Karpas-422 (cell line): Measurements from ENCODE around the gene ANXA4. TPM values are rescaled to one million over a fixed set of nuclear protein-coding genes. Genes with fewer than 3 reads are reported as not detected.

ENCODE experiments used
- DNase-seq: peaks from one replicate; pipeline ENCODE4 v3.0.0-alpha.2; 2015
- H2AFZ ChIP-seq: fragments of 200-600 bp; sonication (generic); 2 replicates; pipeline ENCODE4 v1.6.1; 2014; ENCODE audit warnings: antibody characterized with exemption, low read length, mixed read lengths
- H3K27ac ChIP-seq: fragments of 200-600 bp; sonication (generic); 2 replicates; pipeline ENCODE4 v1.5.1; 2014; ENCODE audit warnings: mild to moderate bottlenecking, low read length, moderate library complexity
- H3K27me3 ChIP-seq: fragments of 200-600 bp; sonication (generic); 2 replicates; pipeline ENCODE4 v1.6.1; 2014; ENCODE audit warnings: low read length, mixed read lengths
- H3K36me3 ChIP-seq: fragments of 200-600 bp; sonication (generic); 2 replicates; pipeline ENCODE4 v1.6.1; 2014; ENCODE audit warnings: low read length, mixed read lengths; ENCODE audit not compliant: insufficient read depth
- H3K4me1 ChIP-seq: fragments of 200-600 bp; sonication (generic); 2 replicates; pipeline ENCODE4 v1.6.1; 2014; ENCODE audit warnings: mild to moderate bottlenecking, low read length, mixed read lengths
- H3K4me2 ChIP-seq: fragments of 200-600 bp; sonication (generic); 2 replicates; pipeline ENCODE4 v1.6.1; 2014; ENCODE audit warnings: low read length, low read depth, mild to moderate bottlenecking; ENCODE audit not compliant: poor library complexity, severe bottlenecking
- H3K4me3 ChIP-seq: fragments of 200-600 bp; sonication (generic); 2 replicates; pipeline ENCODE4 v1.5.1; 2014; ENCODE audit warnings: mild to moderate bottlenecking, antibody characterized with exemption, low read length, mixed read lengths
- H3K79me2 ChIP-seq: fragments of 200-600 bp; sonication (generic); 2 replicates; pipeline ENCODE4 v1.6.1; 2014; ENCODE audit warnings: mild to moderate bottlenecking, low read length, mixed read lengths
- H3K9ac ChIP-seq: fragments of 200-600 bp; sonication (generic); 2 replicates; pipeline ENCODE4 v1.6.0; 2014; ENCODE audit warnings: low read length
- H3K9me2 ChIP-seq: fragments of 200-600 bp; sonication (generic), shearing (Covaris generic); replicated peaks from 2 replicates; pipeline ENCODE4 v1.6.0; 2014; ENCODE audit warnings: mild to moderate bottlenecking, low read length, moderate library complexity; ENCODE audit not compliant: insufficient read depth
- H3K9me3 ChIP-seq: fragments of 300-700, 200-600 bp; sonication (generic); 2 replicates; pipeline ENCODE4 v1.6.1; 2014; ENCODE audit warnings: low read length, mixed read lengths
- H4K20me1 ChIP-seq: fragments of 200-600 bp; sonication (generic); 2 replicates; pipeline ENCODE4 v1.6.1; 2014; ENCODE audit warnings: mild to moderate bottlenecking, antibody characterized with exemption, low read length, low read depth; ENCODE audit not compliant: insufficient read depth
- total RNA-seq: library from RNA; depleted of rRNA; stranded (reverse); fragments of >200 nt; shearing (Covaris generic); gene quantifications from 2 replicates; pipeline ENCODE4 v1.2.3, GENCODE V29; 2014; ENCODE audit warnings: low replicate concordance

ANXA4 gene
- total RNA-seq, 1 experiment from 2014 or later, result 1.1 TPM

- no peaks in the 10 kb centered on the region for H4K20me1 ChIP-seq
- no peak for DNase-seq
- H3K27ac ChIP-seq, result no peak overlapping the region
- H3K9me2 ChIP-seq, result no peaks in the 10 kb centered on the region
- H3K4me2 ChIP-seq, result no peak overlapping the region
- no peaks in the 10 kb centered on the region for H3K27me3 ChIP-seq
- no peaks in the 10 kb centered on the region for H3K79me2 ChIP-seq
- no peaks in the 10 kb centered on the region for H3K36me3 ChIP-seq
- no peak overlapping the region for H3K9ac ChIP-seq
- H3K4me3 ChIP-seq, result no peak overlapping the region
- no peaks in the 10 kb centered on the region for H3K9me3 ChIP-seq
- peaks cover 7% of the 10 kb centered on the region for H3K4me1 ChIP-seq
- no peak overlapping the region for H2AFZ ChIP-seq
Measured at GRCh38 chr2:69725706-69726360, 16.1 kb upstream of the ANXA4 start.

GRCh38 chr2:69729266-69729665 is 12.7 kb upstream of the ANXA4 start:
- H4K20me1 ChIP-seq, result no peaks in the 10 kb centered on the region
- H3K36me3 ChIP-seq, result no peaks in the 10 kb centered on the region
- no peaks in the 10 kb centered on the region for H3K79me2 ChIP-seq
- no peaks in the 10 kb centered on the region for H3K9me2 ChIP-seq
- H3K4me3 ChIP-seq, result no peak overlapping the region
- no peak overlapping the region for H3K27ac ChIP-seq
- no peak overlapping the region for H3K4me2 ChIP-seq
- no peak overlapping the region for H2AFZ ChIP-seq
- no peak for DNase-seq
- no peaks in the 10 kb centered on the region for H3K27me3 ChIP-seq
- H3K4me1 ChIP-seq, result peaks cover 14% of the 10 kb centered on the region
- no peak overlapping the region for H3K9ac ChIP-seq
- no peaks in the 10 kb centered on the region for H3K9me3 ChIP-seq

- H3K4me1 ChIP-seq, result peaks cover 9% of the 10 kb centered on the region
- no peaks in the 10 kb centered on the region for H3K9me3 ChIP-seq
- no peaks in the 10 kb centered on the region for H3K9me2 ChIP-seq
- no peak overlapping the region for H3K27ac ChIP-seq
- no peak overlapping the region for H2AFZ ChIP-seq
- H4K20me1 ChIP-seq, result no peaks in the 10 kb centered on the region
- no peaks in the 10 kb centered on the region for H3K36me3 ChIP-seq
- no peaks in the 10 kb centered on the region for H3K79me2 ChIP-seq
- no peak overlapping the region for H3K4me2 ChIP-seq
- H3K27me3 ChIP-seq, result no peaks in the 10 kb centered on the region
- no peak for DNase-seq
- no peak overlapping the region for H3K4me3 ChIP-seq
- H3K9ac ChIP-seq, result no peak overlapping the region
Measured at GRCh38 chr2:69729781-69730180, 12.2 kb upstream of the ANXA4 start.

GRCh38 chr2:69731147-69731970 is 10.6 kb upstream of the ANXA4 start:
- H4K20me1 ChIP-seq, result no peaks in the 10 kb centered on the region
- H3K36me3 ChIP-seq, result no peaks in the 10 kb centered on the region
- no peaks in the 10 kb centered on the region for H3K79me2 ChIP-seq
- no peaks in the 10 kb centered on the region for H3K9me2 ChIP-seq
- H3K4me2 ChIP-seq, result peak overlapping the region; percentile 33
- no peak overlapping the region for H3K27ac ChIP-seq
- no peak overlapping the region for H3K9ac ChIP-seq
- H2AFZ ChIP-seq, result no peak overlapping the region
- H3K27me3 ChIP-seq, result no peaks in the 10 kb centered on the region
- H3K4me3 ChIP-seq, result no peak overlapping the region
- no peaks in the 10 kb centered on the region for H3K9me3 ChIP-seq
- DNase-seq, result no peak
- H3K4me1 ChIP-seq, result peaks cover 7% of the 10 kb centered on the region

- Histone ChIP-seq H3K9me2 (no peaks in the 10 kb centered on the region), H3K79me2 (no peaks in the 10 kb centered on the region), H3K9ac (no peak overlapping the region), H3K27me3 (no peaks in the 10 kb centered on the region), H4K20me1 (no peaks in the 10 kb centered on the region), H2AFZ (no peak overlapping the region), H3K4me3 (no peak overlapping the region), H3K9me3 (no peaks in the 10 kb centered on the region), H3K36me3 (no peaks in the 10 kb centered on the region), H3K27ac (no peak overlapping the region), H3K4me1 (peaks cover 7% of the 10 kb centered on the region), H3K4me2 (no peak overlapping the region)
- no peak for DNase-seq
Measured at GRCh38 chr2:69733342-69734034, 8.4 kb upstream of the ANXA4 start.

GRCh38 chr2:69734035-69734611 is 7.8 kb upstream of the ANXA4 start:
- H3K27ac ChIP-seq, result no peak overlapping the region
- H3K4me3 ChIP-seq, result no peak overlapping the region
- no peaks in the 10 kb centered on the region for H3K9me3 ChIP-seq
- no peaks in the 10 kb centered on the region for H3K27me3 ChIP-seq
- no peaks in the 10 kb centered on the region for H4K20me1 ChIP-seq
- H3K9ac ChIP-seq, result no peak overlapping the region
- no peaks in the 10 kb centered on the region for H3K9me2 ChIP-seq
- H3K79me2 ChIP-seq, result no peaks in the 10 kb centered on the region
- no peak for DNase-seq
- H3K4me1 ChIP-seq, result peaks cover 7% of the 10 kb centered on the region
- H2AFZ ChIP-seq, result no peak overlapping the region
- no peaks in the 10 kb centered on the region for H3K36me3 ChIP-seq
- no peak overlapping the region for H3K4me2 ChIP-seq

- no peak overlapping the region for H3K4me2 ChIP-seq
- H4K20me1 ChIP-seq, result no peaks in the 10 kb centered on the region
Measured at GRCh38 chr2:69734854-69735544, 6.9 kb upstream of the ANXA4 start.

More at GRCh38 chr2:69734854-69735544, 6.9 kb upstream of the ANXA4 start:
- no peaks in the 10 kb centered on the region for H3K79me2 ChIP-seq
- no peak overlapping the region for H2AFZ ChIP-seq
- no peak overlapping the region for H3K9ac ChIP-seq
- H3K9me3 ChIP-seq, result no peaks in the 10 kb centered on the region
- no peak for DNase-seq
- H3K4me1 ChIP-seq, result peaks cover 7% of the 10 kb centered on the region
- H3K27ac ChIP-seq, result no peak overlapping the region
- H3K4me3 ChIP-seq, result no peak overlapping the region
- H3K27me3 ChIP-seq, result no peaks in the 10 kb centered on the region
- no peaks in the 10 kb centered on the region for H3K36me3 ChIP-seq
- H3K9me2 ChIP-seq, result no peaks in the 10 kb centered on the region
